Erythroblast (primary cell): Measurements from ENCODE around the gene LTBP1.
"Not testable (repeated sequence)": the region's sequence is repeated elsewhere in the genome, so short reads cannot be mapped to it uniquely, and the experiment has no call there.

ENCODE experiments used
- DNase-seq, 2 experiments: peaks; one replicate each; lab custom pipeline; 2025; lab: John Stamatoyannopoulos, UW
- GATA1 ChIP-seq: IDR thresholded peaks from 2 replicates; pipeline ENCODE4 v1.6.1; 2011; ENCODE audit warnings: low read depth, mild to moderate bottlenecking, control low read depth, low read length, moderate library complexity
- POLR2A ChIP-seq: IDR thresholded peaks from 2 replicates; pipeline ENCODE4 v1.6.1; 2011; ENCODE audit warnings: mild to moderate bottlenecking, low read length

Gene LTBP1

DNA sequence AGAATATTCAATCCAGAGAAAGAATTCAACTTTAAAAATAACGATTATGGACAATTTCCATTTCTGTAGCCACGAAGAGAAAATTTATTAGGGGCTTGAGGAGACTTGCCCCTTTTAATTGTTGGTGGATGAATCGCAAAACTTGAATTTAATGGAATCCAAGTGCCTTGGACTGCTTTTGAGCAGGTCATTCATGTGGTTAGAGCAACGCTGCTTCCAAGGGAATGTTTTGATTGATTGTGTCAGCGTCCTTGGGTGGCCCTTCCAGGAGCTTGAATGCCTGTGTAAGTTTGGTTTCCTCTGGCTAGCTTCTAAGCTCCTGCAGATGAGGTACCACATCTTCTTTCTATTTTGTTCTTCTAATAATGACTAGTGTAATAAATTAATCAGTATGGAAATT, 213.4 kb downstream of the LTBP1 start:
- no peak for DNase-seq
- no peak for TF ChIP-seq POLR2A
- TF ChIP-seq GATA1, result no peak

GRCh38 chr2:33166287-33166881, 219.6 kb downstream of the LTBP1 start:
- DNase-seq, result no peak
- no peak for TF ChIP-seq POLR2A
- no peak for TF ChIP-seq GATA1

DNA sequence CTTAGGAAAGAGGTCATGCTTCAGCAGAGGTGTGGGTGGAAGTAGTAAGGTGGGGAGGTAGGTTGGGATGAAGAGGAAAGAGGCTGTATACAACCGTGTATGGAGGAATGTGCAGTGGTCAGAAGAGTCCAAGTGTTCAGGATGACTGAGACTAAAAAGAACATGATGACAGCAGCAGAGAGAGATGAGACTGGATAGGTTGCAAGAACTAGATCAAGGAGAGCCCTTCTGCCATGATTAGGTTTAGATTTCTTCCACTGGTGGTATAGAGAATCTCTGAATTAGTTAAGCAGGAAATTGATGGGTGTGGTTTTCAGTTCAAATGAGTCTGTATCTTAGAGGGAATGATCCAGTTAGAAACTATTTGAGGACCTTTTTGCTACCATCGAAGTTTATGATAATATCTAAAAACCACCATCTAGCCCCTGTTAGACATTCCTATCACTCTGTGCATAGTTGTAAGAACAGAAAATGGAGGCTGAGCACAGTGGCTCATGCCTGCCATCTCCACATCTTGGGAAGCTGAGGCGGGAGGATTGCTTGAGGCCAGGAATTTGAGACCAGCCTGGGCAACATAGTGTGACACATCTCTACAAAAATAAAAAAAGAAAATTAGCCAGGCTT, 221.0 kb downstream of the LTBP1 start:
- DNase-seq, result no peak
- no peak for TF ChIP-seq GATA1
- no peak for TF ChIP-seq POLR2A

DNA sequence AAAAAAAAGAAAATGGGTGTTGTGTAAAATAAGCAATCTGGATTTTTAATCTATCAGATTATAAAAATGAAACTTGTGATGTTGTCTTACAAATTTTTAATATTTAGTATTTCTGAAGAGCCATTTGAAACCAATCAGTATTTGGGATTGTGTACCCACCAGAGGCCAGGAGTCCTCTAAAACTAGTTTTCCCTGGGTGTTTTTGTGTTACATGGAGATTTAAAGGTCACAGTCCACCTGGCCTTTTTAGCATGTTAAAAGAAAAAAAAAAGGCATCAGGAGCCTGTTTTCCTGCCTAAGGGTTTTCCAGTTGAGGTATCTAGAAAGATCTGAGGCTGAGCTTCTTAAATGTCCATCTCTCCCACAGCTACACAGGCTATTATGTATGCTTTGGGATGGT, 221.7 kb downstream of the LTBP1 start:
- TF ChIP-seq POLR2A (no peak), GATA1 (no peak)
- no peak for DNase-seq

DNA sequence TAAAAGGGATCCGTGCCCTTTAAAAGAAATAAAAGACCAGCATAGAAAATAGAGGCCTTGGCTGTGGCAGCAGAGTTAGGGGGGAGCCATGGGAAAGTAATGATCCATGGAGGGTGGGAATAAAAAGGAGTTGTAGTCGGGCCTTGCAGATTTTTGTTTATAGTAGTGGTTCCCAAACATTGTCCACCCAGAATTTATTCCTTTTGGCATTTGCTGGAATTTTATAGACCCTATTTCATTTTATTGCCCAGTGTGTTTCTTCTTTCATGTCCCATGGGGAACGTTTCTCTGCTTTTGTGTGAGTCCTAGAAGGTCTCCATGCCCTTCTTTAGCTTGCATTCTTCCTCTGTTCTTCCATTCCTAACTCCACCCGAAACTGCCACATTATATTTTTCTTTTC, 222.2 kb downstream of the LTBP1 start:
- DNase-seq, result no peak
- no peak for TF ChIP-seq GATA1
- TF ChIP-seq POLR2A, result no peak

GRCh38 chr2:33170251-33170650, 223.5 kb downstream of the LTBP1 start:
- not testable (repeated sequence) for DNase-seq

DNA sequence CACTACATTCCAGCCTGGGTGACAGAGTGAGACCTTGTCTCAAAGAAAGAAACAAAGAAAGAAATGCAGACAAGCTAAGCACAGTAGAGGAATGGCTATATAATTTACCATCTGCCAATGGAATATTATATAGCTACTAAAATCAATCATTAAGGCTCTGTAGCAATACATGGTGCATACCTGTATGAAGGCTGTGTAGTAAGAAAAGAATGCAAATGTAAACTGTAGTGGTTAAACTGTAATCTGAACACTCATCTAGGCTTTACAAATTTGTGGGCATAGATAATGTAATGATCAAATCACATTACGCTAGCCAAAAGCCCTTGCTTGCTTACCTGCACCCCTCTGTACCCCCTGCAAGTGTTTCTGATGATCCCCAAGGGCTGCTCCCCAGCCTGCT, 230.9 kb downstream of the LTBP1 start:
- TF ChIP-seq GATA1 (no peak), POLR2A (no peak)

DNA sequence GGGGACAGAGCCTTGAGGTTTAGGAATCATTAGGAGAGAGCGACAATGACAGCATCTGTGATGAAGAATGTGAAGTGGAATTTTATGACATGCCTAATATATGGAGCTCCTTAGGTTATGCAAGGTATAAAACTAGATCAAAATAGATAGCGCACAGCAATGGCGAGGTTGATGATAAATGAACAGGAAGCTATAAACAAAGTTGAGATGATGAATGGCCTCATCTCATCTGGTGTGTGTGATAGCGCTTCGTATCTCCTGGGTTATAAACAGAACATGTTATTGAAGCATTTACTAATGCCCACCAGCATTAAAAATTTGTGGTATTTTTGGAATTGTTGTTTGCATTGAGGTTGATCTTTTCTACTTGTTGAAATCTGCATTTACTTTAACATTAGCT, 231.5 kb downstream of the LTBP1 start:
- DNase-seq, result no peak
- TF ChIP-seq GATA1 (no peak), POLR2A (no peak)

More for the DNA sequence above, 230.9 kb downstream of the LTBP1 start:
- no peak for DNase-seq

GRCh38 chr2:33180915-33181314, 234.2 kb downstream of the LTBP1 start:
- TF ChIP-seq POLR2A (no peak), GATA1 (no peak)
- no peak for DNase-seq

DNA sequence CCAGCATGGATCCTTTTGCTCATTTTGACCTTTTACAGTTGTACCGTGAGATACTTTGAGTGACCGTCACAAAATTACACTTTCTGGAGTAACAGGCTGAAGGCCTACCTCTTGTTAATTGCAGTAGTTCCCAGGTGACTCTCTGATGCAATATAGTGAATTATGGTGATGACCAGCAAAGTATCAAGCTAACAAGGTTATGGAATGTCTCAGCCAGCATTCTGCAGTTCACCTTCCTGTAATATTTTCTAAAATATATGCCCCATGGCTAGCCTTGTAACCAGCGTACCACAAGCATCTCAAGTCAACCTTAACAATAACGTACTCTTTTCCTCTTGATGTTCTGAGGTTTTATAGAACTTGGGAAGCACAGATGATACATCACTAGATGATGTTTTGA, 234.7 kb downstream of the LTBP1 start:
- no peak for TF ChIP-seq GATA1
- TF ChIP-seq POLR2A, result no peak
- DNase-seq, result no peak

DNA sequence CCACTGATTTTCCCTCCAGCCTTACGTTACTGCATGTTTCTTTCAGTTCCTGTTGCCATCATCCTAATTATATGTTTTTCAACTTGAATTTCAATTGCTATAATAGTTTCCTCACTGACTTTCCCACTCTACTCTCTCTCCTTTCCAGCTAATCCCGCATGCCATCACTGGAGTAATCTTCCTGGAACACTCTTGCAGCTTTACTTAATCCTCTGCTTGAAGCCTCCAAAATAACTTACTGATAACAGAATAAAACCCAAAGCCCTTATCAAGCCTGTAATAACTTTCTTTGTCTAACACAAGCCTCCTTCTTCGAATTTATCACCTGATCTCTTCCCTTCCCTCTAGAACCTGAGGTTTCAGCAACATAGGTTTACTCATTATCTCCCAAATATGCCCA, 237.3 kb downstream of the LTBP1 start:
- TF ChIP-seq POLR2A, result no peak
- no peak for TF ChIP-seq GATA1
- DNase-seq, result no peak

DNA sequence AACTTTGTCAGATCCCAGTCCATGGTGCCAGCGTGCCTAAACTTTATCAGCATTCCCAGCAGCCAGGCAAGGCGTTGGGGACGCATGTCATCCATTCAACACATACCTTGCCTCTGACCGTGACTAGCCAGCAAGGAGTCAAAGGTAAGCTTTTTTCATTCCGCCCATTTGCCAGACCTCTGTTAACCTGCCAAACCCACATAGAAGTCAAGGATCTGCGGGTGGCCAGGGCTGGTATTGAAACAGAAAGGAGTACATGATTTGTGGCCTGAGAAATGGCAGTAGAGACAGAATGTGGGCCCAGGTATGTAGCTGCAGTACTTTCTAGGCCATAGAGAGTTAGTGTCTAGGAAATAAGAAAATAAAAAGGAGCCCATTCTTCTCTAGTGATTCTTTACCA, 240.2 kb downstream of the LTBP1 start:
- no peak for DNase-seq
- TF ChIP-seq GATA1, result no peak

DNA sequence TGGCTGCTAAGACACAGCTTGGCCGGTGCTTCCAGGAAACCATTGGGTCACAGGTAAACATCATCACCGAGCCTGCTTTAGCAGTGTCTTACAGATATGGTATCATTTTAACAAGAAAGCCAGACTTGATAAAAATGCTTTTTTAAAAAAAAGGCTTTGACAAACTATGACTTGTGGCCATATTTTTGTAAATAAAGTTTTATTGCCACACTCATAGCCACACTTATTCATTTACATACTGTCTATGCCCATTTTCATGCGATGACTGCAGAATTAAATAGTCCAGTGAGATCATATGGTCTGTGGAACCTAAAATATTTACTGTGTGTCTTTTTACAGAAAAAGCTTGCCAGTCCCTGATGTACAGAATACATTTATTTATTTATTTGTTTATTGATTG, 242.0 kb downstream of the LTBP1 start:
- TF ChIP-seq GATA1, result no peak
- no peak for TF ChIP-seq POLR2A
- no peak for DNase-seq

DNA sequence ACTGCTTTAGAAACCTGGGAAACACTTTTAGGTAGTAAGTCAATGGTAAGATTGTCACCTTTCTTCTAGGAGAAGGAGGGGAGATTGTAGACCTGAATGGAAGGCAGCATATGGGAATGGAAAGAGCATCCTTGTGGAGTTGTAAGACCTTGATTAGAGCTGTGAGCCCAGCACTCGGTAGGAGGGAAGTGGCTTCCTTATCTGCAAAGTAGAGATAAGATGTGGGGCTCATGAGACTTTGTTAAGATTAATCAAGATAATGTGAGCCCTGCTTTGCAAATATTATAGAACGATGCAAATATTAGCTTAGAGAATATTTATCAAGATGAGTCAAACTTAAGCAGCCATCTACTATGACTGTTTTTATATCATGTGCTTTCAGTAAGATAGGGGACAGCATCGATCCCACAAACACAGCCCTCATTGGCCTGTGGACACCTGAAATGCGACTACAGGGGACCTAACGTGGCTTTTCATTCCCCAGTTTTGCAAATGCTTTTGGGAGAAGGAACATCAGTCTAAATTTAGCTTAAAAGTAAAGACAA, 243.7 kb downstream of the LTBP1 start:
- TF ChIP-seq POLR2A, result no peak
- TF ChIP-seq GATA1, result no peak
- DNase-seq, result no peak

- TF ChIP-seq POLR2A (no peak), GATA1 (no peak)
- DNase-seq, result no peak
Measured at GRCh38 chr2:33195891-33196290, 249.1 kb downstream of the LTBP1 start.
